Kidney (tissue), 14 donors: Measurements from ENCODE around the gene PALLD. TPM values are rescaled to one million over a fixed set of nuclear protein-coding genes. Genes with fewer than 3 reads are reported as not detected.

Experiments
- DNase-seq, 5 donors: peaks; one replicate each; pipeline ENCODE4 v3.0.0-alpha.2; 2013 to 2020
- FAIRE-seq: peaks from 2 replicates; lab custom pipeline; 2012; peaks lifted over from hg19 to GRCh38; lab: Jason Lieb, UNC
- H3K27ac ChIP-seq, 2 donors: one replicate each; pipeline ENCODE4 v1.7.0; 2013; ENCODE audit warnings: low read depth in 2 of 2, low read length in 2 of 2, inconsistent platforms in 1 of 2
- H3K27me3 ChIP-seq: one replicate; pipeline ENCODE4 v1.7.1; 2013; ENCODE audit warnings: low read length, inconsistent platforms; ENCODE audit not compliant: control insufficient read depth, insufficient read depth
- H3K36me3 ChIP-seq, 3 donors: one replicate each; pipeline versions ENCODE4 v1.7.0 to v1.7.1; 2013; ENCODE audit warnings: low read length in 3 of 3, control low read depth in 1 of 3, inconsistent platforms in 1 of 3; ENCODE audit not compliant: insufficient read depth in 3 of 3, control insufficient read depth in 2 of 3
- H3K4me1 ChIP-seq, 3 donors: one replicate each; pipeline versions ENCODE4 v1.7.0 to v1.7.1; 2013; ENCODE audit warnings: low read length in 3 of 3, inconsistent platforms in 1 of 3, low read depth in 1 of 3; ENCODE audit not compliant: control insufficient read depth in 2 of 3, insufficient read depth in 2 of 3
- H3K4me3 ChIP-seq, 3 donors: one replicate each; pipeline versions ENCODE4 v1.7.0 to v1.8.1; 2013; ENCODE audit warnings: low read length in 3 of 3, control low read depth in 1 of 3, inconsistent platforms in 1 of 3
- H3K9ac ChIP-seq, 3 donors: one replicate each; pipeline versions ENCODE4 v1.7.0 to v1.7.1; 2013; ENCODE audit warnings: low read length in 3 of 3, control low read depth in 1 of 3, inconsistent platforms in 1 of 3
- H3K9me3 ChIP-seq, 3 donors: one replicate each; pipeline versions ENCODE4 v1.7.0 to v1.7.1; 2013; ENCODE audit warnings: low read length in 3 of 3, control low read depth in 1 of 3, inconsistent platforms in 1 of 3; ENCODE audit not compliant: control insufficient read depth in 2 of 3, insufficient read depth in 1 of 3
- CTCF ChIP-seq: IDR thresholded peaks from 3 replicates; pipeline ENCODE4 v1.5.1; 2012; ENCODE audit warnings: mild to moderate bottlenecking, moderate library complexity, borderline replicate concordance; ENCODE audit not compliant: insufficient read depth; ENCODE audit errors: extremely low read depth
- intact Hi-C: fragments of 100-400 bp; cut with DNase I; formaldehyde crosslinking; loops from one replicate; pipeline ENCODE4 v1.11.1; 2022
- polyA plus RNA-seq: library from polyadenylated mRNA; stranded (reverse); fragments of 350-450 nt; fragmentation: Illumina TruSeq; extraction: RNeasy Lipid Tissue Mini Kit (QIAGEN cat#74804); gene quantifications from one replicate; pipeline ENCODE4 v1.2.3, GENCODE V29; 2014; ENCODE audit warnings: low read depth, low replicate concordance; ENCODE audit not compliant: insufficient read depth
- total RNA-seq: library from RNA; stranded (reverse); fragmentation: NEBNext Ultra II Directional; extraction: Animal tissue kit (Norgen Biotek cat#: 25700); gene quantifications from one replicate; pipeline ENCODE4 v1.2.1, GENCODE V29; 2021
- donor health status: control.
- donor health status: control.
- donor health status: control.
- donor health status: control.
- donor health status: control.
- donor health status: DM: yes; HTN: yes; CAD: no.
- donor health status: Normal renal cell carcinoma (clear cell type).

Gene PALLD
- total and polyA plus RNA-seq, 2 donors from 2014 or later = 43.4 to 120 TPM

- H3K27ac ChIP-seq = no peak overlapping the region
- no peak for FAIRE-seq
These were observed 188.4 kb downstream of the PALLD start for GRCh38 chr4:168685136-168685809.

GRCh38 chr4:168688584-168688983 lies 191.7 kb downstream of the PALLD start:
- intact Hi-C loops = no loop called here
- no peaks in the 10 kb centered on the region for H3K27me3 ChIP-seq
- H3K4me1 ChIP-seq = no peaks in the 10 kb centered on the region
- FAIRE-seq (no peak), DNase-seq (no peak)
- H3K36me3 ChIP-seq = peaks cover 0 to 2% (median 0%) of the 10 kb centered on the region in 3 donors
- TF ChIP-seq CTCF = no peak
- no peak overlapping the region for H3K4me3 ChIP-seq
- no peak overlapping the region for H3K27ac ChIP-seq
- no peaks in the 10 kb centered on the region for H3K9me3 ChIP-seq
- H3K9ac ChIP-seq = no peak overlapping the region

More at GRCh38 chr4:168685136-168685809, 188.4 kb downstream of the PALLD start:
- Histone ChIP-seq H3K27me3 (no peaks in the 10 kb centered on the region), H3K9ac (no peak overlapping the region), H3K9me3 (no peaks in the 10 kb centered on the region), H3K4me3 (no peak overlapping the region), H3K36me3 (peaks cover 0 to 2% (median 0%) of the 10 kb centered on the region in 3 donors), H3K4me1 (no peaks in the 10 kb centered on the region)
- intact Hi-C loops = no loop called here
- no peak for TF ChIP-seq CTCF
- no peak for DNase-seq

GRCh38 chr4:168689791-168690190 lies 192.9 kb downstream of the PALLD start:
- Histone ChIP-seq H3K4me3 (no peak overlapping the region), H3K27ac (no peak overlapping the region), H3K9me3 (no peaks in the 10 kb centered on the region), H3K4me1 (no peaks in the 10 kb centered on the region), H3K9ac (no peak overlapping the region), H3K27me3 (no peaks in the 10 kb centered on the region), H3K36me3 (peaks cover 0 to 2% (median 0%) of the 10 kb centered on the region in 3 donors)
- intact Hi-C loops = no loop called here
- FAIRE-seq (no peak), DNase-seq (no peak)
- TF ChIP-seq CTCF = no peak
